GM10266 (cell line): ENCODE measurements around the gene PHAF1.

ENCODE experiments used
- DNase-seq: peaks from one replicate; pipeline ENCODE4 v3.0.0; 2012; ENCODE audit errors: extremely low spot score
- TF ChIP-seq, protein P1 (sequence below): IDR thresholded peaks from 2 replicates; pipeline ENCODE4 v1.5.1; 2012; ENCODE audit warnings: mild to moderate bottlenecking, low read depth; ENCODE audit not compliant: control insufficient read depth, insufficient read depth; ENCODE audit errors: missing control alignments

Gene PHAF1

DNA sequence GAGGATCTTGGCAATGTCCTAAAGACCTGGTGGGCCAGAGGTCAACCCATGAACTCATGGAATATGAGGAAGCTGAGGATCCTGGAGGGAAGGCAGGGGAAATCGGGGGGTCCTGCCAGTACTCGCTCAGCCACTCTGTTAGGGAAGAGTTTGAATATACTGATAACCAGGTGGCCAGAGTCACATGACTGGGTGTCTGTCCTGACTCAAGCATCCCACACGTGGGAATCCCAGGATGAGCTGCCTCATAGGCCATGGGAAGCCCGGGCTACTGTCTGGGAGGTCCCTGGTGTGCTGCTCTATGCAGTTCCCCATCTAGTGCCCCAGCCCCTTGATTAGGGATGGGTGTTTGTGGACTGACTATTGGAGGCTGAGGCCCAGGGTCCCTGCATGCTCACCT, 78.6 kb downstream of the PHAF1 start:
- no peak for DNase-seq
- TF ChIP-seq, protein P1, sequence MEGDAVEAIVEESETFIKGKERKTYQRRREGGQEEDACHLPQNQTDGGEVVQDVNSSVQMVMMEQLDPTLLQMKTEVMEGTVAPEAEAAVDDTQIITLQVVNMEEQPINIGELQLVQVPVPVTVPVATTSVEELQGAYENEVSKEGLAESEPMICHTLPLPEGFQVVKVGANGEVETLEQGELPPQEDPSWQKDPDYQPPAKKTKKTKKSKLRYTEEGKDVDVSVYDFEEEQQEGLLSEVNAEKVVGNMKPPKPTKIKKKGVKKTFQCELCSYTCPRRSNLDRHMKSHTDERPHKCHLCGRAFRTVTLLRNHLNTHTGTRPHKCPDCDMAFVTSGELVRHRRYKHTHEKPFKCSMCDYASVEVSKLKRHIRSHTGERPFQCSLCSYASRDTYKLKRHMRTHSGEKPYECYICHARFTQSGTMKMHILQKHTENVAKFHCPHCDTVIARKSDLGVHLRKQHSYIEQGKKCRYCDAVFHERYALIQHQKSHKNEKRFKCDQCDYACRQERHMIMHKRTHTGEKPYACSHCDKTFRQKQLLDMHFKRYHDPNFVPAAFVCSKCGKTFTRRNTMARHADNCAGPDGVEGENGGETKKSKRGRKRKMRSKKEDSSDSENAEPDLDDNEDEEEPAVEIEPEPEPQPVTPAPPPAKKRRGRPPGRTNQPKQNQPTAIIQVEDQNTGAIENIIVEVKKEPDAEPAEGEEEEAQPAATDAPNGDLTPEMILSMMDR = no peak

GRCh38 chr16:67188798-67189197, 79.1 kb downstream of the PHAF1 start:
- TF ChIP-seq, protein P1 = no peak
- no peak for DNase-seq

- TF ChIP-seq, protein P1 = no peak
- DNase-seq = no peak
Observed at GRCh38 chr16:67190041-67190440, 80.3 kb downstream of the PHAF1 start, which contains the start of gene EXOC3L1. EXOC3L1 (minus strand) TSS chr16:67190136; CDS start chr16:67189676, 460 bp downstream.

- DNase-seq = no peak
- TF ChIP-seq, protein P1 = no peak
Observed at GRCh38 chr16:67190448-67191399, 81.0 kb downstream of the PHAF1 start.

DNA sequence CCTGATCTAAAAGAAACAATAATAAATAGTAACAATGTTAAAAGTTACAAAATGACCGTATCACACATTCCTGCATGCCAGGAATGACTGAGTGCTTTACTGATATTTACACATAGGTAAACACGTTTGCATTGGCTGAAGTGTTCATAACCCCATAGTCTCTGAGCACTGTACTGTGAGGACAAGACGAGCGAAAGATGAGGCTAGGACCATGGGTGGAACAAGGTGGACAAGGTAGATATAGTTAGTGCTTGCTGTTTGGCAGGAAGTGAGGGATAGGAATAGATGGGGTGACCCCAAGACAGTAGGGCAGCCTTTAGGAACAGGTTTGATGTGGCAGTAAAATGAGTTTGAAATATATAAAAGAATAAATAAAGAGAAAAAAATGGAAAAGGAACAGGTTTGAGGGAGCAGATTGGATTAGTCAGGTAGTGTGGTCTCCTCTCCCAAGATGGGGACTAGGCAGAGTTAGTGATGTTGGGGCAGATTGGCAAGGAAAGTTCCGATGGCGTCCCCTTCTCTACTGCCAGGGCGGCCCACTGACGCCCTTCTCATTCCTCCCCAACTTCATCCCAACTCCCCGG, 81.8 kb downstream of the PHAF1 start:
- TF ChIP-seq, protein P1 = no peak
- DNase-seq = peak; percentile 22

GRCh38 chr16:67191995-67192681, 82.4 kb downstream of the PHAF1 start, which contains the start of gene E2F4:
E2F4 (plus strand) TSS chr16:67192155; CDS start chr16:67192228, 73 bp downstream.
- DNase-seq = peak; percentile 97
- TF ChIP-seq, protein P1 = no peak
